HG03045 (cell line): ENCODE measurements around the gene LMO2.

ENCODE experiments used
- ATAC-seq: cut with Tn5 transposase; IDR thresholded peaks from one replicate; pipeline ENCODE4 v1.9.1; 2021; ENCODE audit warnings: mild to moderate bottlenecking, moderate library complexity; ENCODE audit not compliant: unreplicated experiment

The LMO2 gene

GRCh38 chr11:33892906-33893594, 1.2 kb upstream of the LMO2 start:
- ATAC-seq, result no peak

DNA sequence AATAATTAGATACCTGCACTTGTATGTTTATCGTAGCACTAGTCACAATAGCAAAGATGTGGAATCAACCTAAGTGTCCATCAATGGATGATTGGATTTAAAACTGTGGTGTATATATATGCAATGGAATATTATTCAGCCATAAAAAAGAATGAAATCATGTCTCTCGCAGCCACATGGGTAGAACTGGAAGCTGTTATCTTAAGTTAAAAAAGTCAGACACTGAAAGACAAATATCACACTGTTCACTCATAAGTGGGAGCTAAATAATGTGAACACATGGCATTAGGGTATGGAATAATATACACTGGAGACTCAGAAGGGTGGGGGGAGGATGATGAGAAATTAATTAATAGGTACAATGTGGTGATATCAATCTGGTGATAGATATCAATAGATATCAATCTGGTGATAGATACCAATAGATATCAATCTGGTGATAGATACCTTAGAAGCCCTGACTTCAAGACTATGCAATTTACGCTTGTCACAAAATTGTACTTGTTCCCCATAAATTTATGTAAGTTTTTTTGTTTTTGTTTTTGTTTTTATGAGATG, 2.0 kb downstream of the LMO2 start:
- no peak for ATAC-seq

- no peak for ATAC-seq
These were observed 2.6 kb downstream of the LMO2 start for GRCh38 chr11:33889296-33889695.

GRCh38 chr11:33887886-33888285, 4.0 kb downstream of the LMO2 start:
- ATAC-seq, result no peak

- ATAC-seq, result no peak
These were observed 6.4 kb downstream of the LMO2 start for GRCh38 chr11:33885338-33886005.

- ATAC-seq, result no peak
These were observed 7.3 kb downstream of the LMO2 start for GRCh38 chr11:33884601-33885000.

GRCh38 chr11:33884035-33884434, 7.8 kb downstream of the LMO2 start:
- no peak for ATAC-seq

DNA sequence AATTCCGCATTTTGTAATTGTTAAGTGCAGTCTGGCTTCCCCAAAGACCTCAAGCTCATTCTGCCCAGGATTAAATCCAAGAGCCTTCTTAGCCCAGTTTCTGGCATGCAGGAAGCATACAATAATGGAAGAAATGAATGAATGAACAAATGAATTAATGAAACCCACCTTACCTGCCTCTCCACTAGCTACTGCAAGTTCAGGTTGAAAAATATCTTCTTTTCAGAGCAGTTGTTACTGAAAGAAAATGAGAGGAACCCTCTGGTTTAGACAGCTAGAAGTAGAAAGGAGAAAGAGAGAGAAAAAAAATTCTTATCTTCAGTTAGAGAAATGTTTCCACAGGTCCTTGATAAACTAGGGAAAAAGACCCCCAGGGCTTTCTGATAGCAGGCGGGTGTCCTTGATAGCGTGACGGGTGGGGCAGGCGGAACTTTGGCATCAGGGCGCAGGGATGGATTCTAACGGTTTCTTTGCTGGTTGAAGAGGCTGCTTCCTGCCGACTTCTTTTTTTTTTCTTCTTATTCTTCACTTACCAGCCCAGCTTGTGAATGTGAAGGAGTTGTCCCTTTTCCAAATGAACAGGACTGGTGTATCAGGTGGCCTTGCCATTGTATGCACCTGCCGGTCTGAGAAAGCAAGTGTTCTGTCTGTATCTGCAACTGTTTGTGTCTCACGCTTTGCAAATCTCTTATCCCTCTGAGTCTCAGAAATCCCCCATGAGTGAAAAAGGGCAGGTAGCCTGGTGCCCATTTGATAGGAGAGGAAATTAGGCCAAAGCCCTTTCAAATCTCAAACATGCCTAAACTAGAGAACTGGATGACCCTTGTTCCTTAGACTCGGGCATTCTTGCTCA, 10.0 kb downstream of the LMO2 start:
- no peak for ATAC-seq

- no peak for ATAC-seq
These were observed 10.9 kb downstream of the LMO2 start for GRCh38 chr11:33880979-33881378.

DNA sequence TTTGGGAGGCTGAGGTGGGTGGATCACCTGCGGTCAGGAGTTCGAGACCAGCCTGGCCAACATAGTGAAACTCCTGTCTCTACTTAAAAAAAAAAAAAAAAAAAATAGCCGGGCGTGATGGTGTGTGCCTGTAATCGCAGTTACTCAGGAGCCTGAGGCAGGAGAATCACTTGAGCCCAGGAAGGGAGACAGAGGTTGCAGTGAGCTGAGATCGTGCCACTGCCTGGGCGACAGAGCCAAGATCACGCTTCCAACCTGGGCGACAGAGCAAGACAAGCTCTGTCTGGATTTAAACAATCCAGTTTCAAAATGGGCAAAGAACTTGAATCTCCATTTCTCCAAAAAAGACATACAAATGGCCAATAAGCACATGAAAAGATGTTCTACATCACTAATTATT, 12.5 kb downstream of the LMO2 start:
- no peak for ATAC-seq

GRCh38 chr11:33877038-33877437, 14.8 kb downstream of the LMO2 start:
- no peak for ATAC-seq

- ATAC-seq, result no peak
These were observed 16.1 kb downstream of the LMO2 start for GRCh38 chr11:33875621-33876294.

DNA sequence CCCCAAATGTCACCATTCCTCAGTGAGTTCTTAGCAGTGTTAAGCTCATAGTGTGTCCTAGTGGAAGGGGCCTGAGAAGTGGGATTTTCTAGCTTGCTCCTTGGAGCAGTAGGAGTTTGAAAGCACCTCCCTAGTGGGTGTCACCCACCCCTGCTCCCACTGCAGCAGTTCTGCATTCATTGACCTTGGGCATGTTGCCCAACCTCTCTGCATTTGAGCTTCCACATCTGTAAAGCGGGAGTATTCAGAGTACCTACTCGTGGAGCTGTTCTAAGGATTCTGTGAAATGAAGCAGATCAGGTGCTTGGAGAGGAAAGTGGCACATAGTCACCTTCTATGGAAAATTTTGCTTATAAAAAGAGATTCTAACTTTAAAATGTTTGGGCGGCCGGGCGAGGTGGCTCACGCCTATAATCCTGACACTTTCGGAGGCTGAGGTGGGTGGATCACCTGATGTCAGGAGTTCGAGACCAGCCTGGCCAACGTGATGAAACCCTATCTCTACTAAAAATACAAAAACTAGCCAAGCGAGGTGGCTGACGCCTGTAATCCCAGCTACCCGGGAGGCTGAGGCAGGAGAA, 16.9 kb downstream of the LMO2 start:
- ATAC-seq, result no peak

DNA sequence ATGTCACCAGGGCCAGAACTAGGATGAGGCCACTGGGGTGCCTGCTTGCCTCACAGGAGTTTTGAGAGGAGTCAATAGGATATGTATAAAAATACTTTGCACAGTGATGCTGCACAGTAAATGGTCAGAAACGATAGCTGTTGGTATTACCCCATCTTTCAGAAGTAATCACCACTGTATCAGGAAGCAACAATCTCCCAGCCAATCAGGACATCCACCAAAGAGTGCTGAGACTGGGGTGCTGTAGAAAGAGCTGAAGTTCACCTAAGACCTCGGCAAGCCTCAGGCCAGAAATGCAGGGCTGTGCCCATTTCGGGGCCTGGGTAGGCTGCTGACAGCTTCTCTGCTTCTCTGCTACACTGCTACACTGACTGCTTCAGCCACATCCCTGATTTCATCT, 17.4 kb downstream of the LMO2 start:
- no peak for ATAC-seq

- peak; percentile 44 for ATAC-seq
These were observed 22.1 kb downstream of the LMO2 start for GRCh38 chr11:33869481-33870422.

GRCh38 chr11:33868647-33869461, 23.0 kb downstream of the LMO2 start:
- peak; percentile 31 for ATAC-seq

- ATAC-seq, result no peak
These were observed 23.8 kb downstream of the LMO2 start for GRCh38 chr11:33867996-33868646.

DNA sequence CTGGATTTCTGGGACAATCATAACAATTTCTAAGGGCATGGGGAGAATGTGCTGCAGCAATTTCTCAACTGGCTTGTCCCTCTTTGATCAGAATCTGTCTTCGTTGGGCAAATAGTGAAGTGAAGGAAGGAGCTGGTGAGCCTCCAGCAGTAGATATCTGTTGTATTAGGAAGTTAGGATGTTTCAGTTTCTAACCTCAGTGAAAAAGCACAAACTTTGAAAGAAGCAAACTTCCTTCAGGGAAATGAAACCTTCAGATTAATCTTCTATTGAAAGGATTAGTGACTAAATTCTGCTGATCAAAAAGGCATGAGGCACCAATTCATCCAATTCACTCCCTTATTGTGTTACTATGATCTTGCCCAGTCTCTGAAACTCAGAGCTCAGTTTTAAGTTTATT, 24.3 kb downstream of the LMO2 start:
- no peak for ATAC-seq
